K562 (cell line): Measurements from ENCODE around the gene RRAS. TPM values are rescaled to one million over a fixed set of nuclear protein-coding genes. Genes with fewer than 3 reads are reported as not detected.

Experiments
- ARID2 ChIP-seq: fragments of 450-650 bp; IDR thresholded peaks from 2 replicates; pipeline ENCODE4 v1.6.1; 2017; ENCODE audit warnings: antibody characterized with exemption, mild to moderate bottlenecking
- FOXK2 ChIP-seq, 2 experiments: fragments of 450-650 bp; IDR thresholded peaks in 1 of 2; conservative IDR thresholded peaks in 1 of 2; 2 replicates each; pipeline ENCODE4 v1.6.1; 2016; ENCODE audit warnings: low read depth in 2 of 2, mild to moderate bottlenecking in 1 of 2
- HMGXB4 ChIP-seq: sonication (generic); formaldehyde crosslinking; IDR thresholded peaks from 2 replicates; pipeline ENCODE4 v1.8.1; 2023; ENCODE audit warnings: mild to moderate bottlenecking, missing genetic modification reagents
- KDM4B ChIP-seq, 2 experiments: fragments of 450-650 bp in 1 of 2; sonication (generic) in 1 of 2; IDR thresholded peaks; 2 replicates each; pipeline ENCODE4 v1.6.1; 2016 to 2017; ENCODE audit warnings: borderline replicate concordance in 2 of 2, antibody characterized with exemption in 1 of 2, low read depth in 1 of 2, mild to moderate bottlenecking in 1 of 2
- MCM3 ChIP-seq: fragments of 450-650 bp; IDR thresholded peaks from 2 replicates; pipeline ENCODE4 v1.6.1; 2016
- MGA ChIP-seq: fragments of 450-650 bp; IDR thresholded peaks from 2 replicates; pipeline ENCODE4 v1.6.1; 2016; ENCODE audit warnings: mild to moderate bottlenecking, moderate library complexity
- NR2F6 ChIP-seq: fragments of 450-650 bp; formaldehyde crosslinking; IDR thresholded peaks from 2 replicates; pipeline ENCODE4 v1.4.0; 2020; ENCODE audit warnings: mild to moderate bottlenecking
- PRPF4 ChIP-seq: fragments of 200-400 bp; formaldehyde crosslinking; IDR thresholded peaks from one replicate; pipeline ENCODE4 v1.6.1; 2017; ENCODE audit warnings: low read length, low read depth, mild to moderate bottlenecking; ENCODE audit not compliant: insufficient read depth, poor library complexity, severe bottlenecking
- PYGO2 ChIP-seq: fragments of 450-650 bp; IDR thresholded peaks from 2 replicates; pipeline ENCODE4 v1.6.1; 2016; ENCODE audit warnings: mild to moderate bottlenecking, missing genetic modification characterization, moderate library complexity, missing compliant biosample characterization
- SNAPC5 ChIP-seq: fragments of 250-450 bp; sonication (Bioruptor Pico); IDR thresholded peaks from 2 replicates; pipeline ENCODE4 v1.8.0; 2021; ENCODE audit warnings: moderate library complexity, mild to moderate bottlenecking, inconsistent platforms
- SOX6 ChIP-seq: fragments of 450-650 bp; IDR thresholded peaks from 2 replicates; pipeline ENCODE4 v1.6.1; 2014; ENCODE audit warnings: mild to moderate bottlenecking
- SRSF9 ChIP-seq: fragments of 200-400 bp; formaldehyde crosslinking; IDR thresholded peaks from 2 replicates; pipeline ENCODE4 v1.6.1; 2017; ENCODE audit warnings: low read depth, low read length, borderline replicate concordance
- ZKSCAN1 ChIP-seq: fragments of 150-350 bp; IDR thresholded peaks from 2 replicates; pipeline ENCODE4 v1.6.1; 2016; ENCODE audit warnings: low read depth, low read length
- ZNF507 ChIP-seq: conservative IDR thresholded peaks from 2 replicates; pipeline ENCODE4 v1.6.1; 2017; ENCODE audit warnings: missing genetic modification characterization, missing compliant biosample characterization
- ZNF778 ChIP-seq: fragments of 450-650 bp; formaldehyde crosslinking; IDR thresholded peaks from 2 replicates; pipeline ENCODE4 v1.4.0; 2020; ENCODE audit warnings: mild to moderate bottlenecking, moderate library complexity
- ZNF785 ChIP-seq: fragments of 250-450 bp; sonication (Bioruptor Pico); IDR thresholded peaks from 2 replicates; pipeline ENCODE4 v1.4.0; 2020; ENCODE audit warnings: mild to moderate bottlenecking
- polyA plus RNA-seq, 8 experiments: library from polyadenylated mRNA; depleted of rRNA in 4 of 8; stranded (reverse) in 5 of 8; unstranded in 3 of 8; fragments of >200 nt; fragmentation: Nextera tagmentation in 2 of 8; fragmentation: Illumina TruSeq in 1 of 8; extraction: Ambion mirVana in 2 of 8; extraction: Trizol in 1 of 8; gene quantifications; 2 replicates each; pipeline versions ENCODE4 v1.2.1 to v1.2.3, GENCODE V29; 2011 to 2014; ENCODE audit warnings: inconsistent platforms in 1 of 8, missing spikeins in 1 of 8
- total RNA-seq, 7 experiments: library from RNA; depleted of rRNA in 6 of 7; stranded (reverse); fragments of >200 nt in 6 of 7; fragmentation: Illumina TruSeq in 2 of 7; extraction: Trizol in 2 of 7; gene quantifications; 2 replicates each; pipeline versions ENCODE4 v1.2.1 to v1.2.3, GENCODE V29; 2011 to 2021; ENCODE audit warnings: low replicate concordance in 1 of 7

RRAS gene
- total and polyA plus RNA-seq, 9 of the 15 experiments (the other 6 are each of a cell fraction or from before 2014, with no cell fraction given): 0.70 to 17.3 (median 8.2) TPM

GRCh38 chr19:49677231-49677900, 37.4 kb upstream of the RRAS start, which contains the start of gene PRMT1 (continued):
- TF ChIP-seq MGA (no peak), SRSF9 (no peak), PYGO2 (tag) (no peak), ARID2 (no peak), NR2F6 (CRISPR knock-in tag) (no peak), SOX6 (no peak), PRPF4 (peak; percentile 51), MCM3 (no peak), HMGXB4 (CRISPR knock-in tag) (peak; percentile 57; the same call in 1 of the 2 replicates), KDM4B (IDR thresholded peaks at IDR 0.05; ENCODE audit: borderline replicate concordance in 2 of 2, low read depth in 1 of 2) (peak in 1 of 2 experiments; percentile 87; a peak in 2 of 4 replicates), ZNF507 (tag) (no peak), ZKSCAN1 (no peak), ZNF778 (CRISPR knock-in tag) (no peak), SNAPC5 (CRISPR knock-in tag) (no peak), FOXK2 (conservative IDR thresholded peaks at IDR 0.05 in 1 of 2, IDR thresholded peaks at IDR 0.05 in 1 of 2; ENCODE audit: low read depth in 2 of 2) (peak in 1 of 2 experiments; percentile 64; a peak in 2 of 4 replicates), ZNF785 (CRISPR knock-in tag) (no peak)
